Measurements from ENCODE around the gene FOXP1. TPM values are rescaled to one million over a fixed set of nuclear protein-coding genes. Genes with fewer than 3 reads are reported as not detected.

FOXP1 gene
- total RNA-seq, 1 experiment from 2014 or later = 75.3 TPM

- peak; percentile 58 for DNase-seq
- Histone ChIP-seq H4K5ac (ENCODE audit: insufficient read length, low read depth, low read length) (no peak overlapping the region), H3K79me1 (ENCODE audit: insufficient read depth, low read depth, low read length, poor library complexity, severe bottlenecking) (no peaks in the 10 kb centered on the region), H3K9me3 (ENCODE audit: control insufficient read depth, low read depth, low read length) (no peaks in the 10 kb centered on the region), H4K91ac (ENCODE audit: insufficient read length, low read depth, low read length) (no peak overlapping the region), H2AK5ac (ENCODE audit: insufficient read length, low read length) (no peak overlapping the region), H2BK20ac (ENCODE audit: low read depth, low read length, poor library complexity, severe bottlenecking) (no peak overlapping the region), H2AFZ (ENCODE audit: low read length) (no peak overlapping the region), H4K8ac (replicated peaks; ENCODE audit: insufficient read length, low read depth, low read length) (no peak overlapping the region), H4K20me1 (ENCODE audit: control insufficient read depth, insufficient read depth, insufficient read length) (no peaks in the 10 kb centered on the region), H3K4me1 (ENCODE audit: insufficient read depth, low read length) (peaks cover 6% of the 10 kb centered on the region; the same call in 1 of the 2 replicates), H3K56ac (ENCODE audit: insufficient read length, low read depth, low read length) (no peak overlapping the region), H3K9ac (ENCODE audit: extremely low read depth, insufficient read length, low read length) (no peak overlapping the region), H2BK15ac (ENCODE audit: low read depth, low read length) (no peak overlapping the region), H2BK12ac (ENCODE audit: insufficient read length, low read depth, low read length) (no peak overlapping the region), H3T11ph (ENCODE audit: low read length) (no peak overlapping the region), H3K79me2 (ENCODE audit: insufficient read depth, low read length) (no peaks in the 10 kb centered on the region; the same call in 1 of the 2 replicates), H2BK5ac (ENCODE audit: insufficient read length, low read length) (no peak overlapping the region), H3K14ac (ENCODE audit: insufficient read depth, low read length) (no peak overlapping the region), H3K4me2 (ENCODE audit: insufficient read depth, insufficient read length, low read length) (no peak overlapping the region), H3K27ac (ENCODE audit: insufficient read length, low read depth, low read length) (no peak overlapping the region), H3K23ac (ENCODE audit: insufficient read length, low read depth, low read length) (no peak overlapping the region), H3K23me2 (ENCODE audit: insufficient read length, low read depth, low read length, poor library complexity, severe bottlenecking) (peaks cover 6% of the 10 kb centered on the region), H2BK120ac (ENCODE audit: low read depth, low read length, poor library complexity, severe bottlenecking) (no peak overlapping the region), H3K4ac (ENCODE audit: low read depth, low read length) (no peak overlapping the region), H3K27me3 (ENCODE audit: insufficient read depth, low read length) (no peaks in the 10 kb centered on the region), H3K18ac (ENCODE audit: insufficient read length, low read depth, low read length) (no peak overlapping the region)
- Mint-ChIP-seq H3K36me3 (ENCODE audit: insufficient read depth in 1 of 3, low read depth in 3 of 3) (no peaks in the 10 kb centered on the region; a peak in 1 of 7 replicates), H3K27me3 (ENCODE audit: low read depth) (peaks cover 10% of the 10 kb centered on the region), H3K4me3 (no peak overlapping the region), H3K27ac (no peak overlapping the region), H3K4me1 (peaks cover 52 to 55% of the 10 kb centered on the region in 2 experiments), H3K9me3 (no peaks in the 10 kb centered on the region)
- TF ChIP-seq CTCF (conservative IDR thresholded peaks at IDR 0.05) = peak; percentile 69
- WGBS (ENCODE audit: extremely low coverage, insufficient read length, low lambda C conversion rate) = no CpG with 5 or more reads among the region's 4 CpGs
Observed at GRCh38 chr3:71069797-71070196, 513.7 kb downstream of the FOXP1 start.

All from H9 (cell line).